ENCODE data around the gene THADA. TPM values are rescaled to one million over a fixed set of nuclear protein-coding genes. Genes with fewer than 3 reads are reported as not detected.
"Not testable (repeated sequence)": the region's sequence is repeated elsewhere in the genome, so short reads cannot be mapped to it uniquely, and the experiment has no call there.

Gene THADA
- total RNA-seq, 4 donors from 2014 or later = 26.2 to 58.3 (median 29.7) TPM

- H3K4me3 ChIP-seq = no peak overlapping the region
- H3K27me3 ChIP-seq = no peaks in the 10 kb centered on the region
- 89% methylated on average over 3 of the region's 3 CpGs for WGBS
- TF ChIP-seq CTCF (IDR thresholded peaks at IDR 0.05) = no peak
- TF ChIP-seq EP300 (IDR thresholded peaks at IDR 0.05) = no peak
- TF ChIP-seq POLR2A (IDR thresholded peaks at IDR 0.05) = no peak
- no peak for TF ChIP-seq POLR2AphosphoS5 (IDR thresholded peaks at IDR 0.05)
- no peaks in the 10 kb centered on the region for H3K36me3 ChIP-seq
- H3K4me1 ChIP-seq = peaks cover 16% of the 10 kb centered on the region
- no peak for DNase-seq (ENCODE audit: low spot score in 2 of 2)
- H3K27ac ChIP-seq = no peak overlapping the region
- H3K9me3 ChIP-seq = no peaks in the 10 kb centered on the region
Measured at GRCh38 chr2:43534569-43534968, 61.3 kb downstream of the THADA start.

GRCh38 chr2:43532572-43532971 lies 63.3 kb downstream of the THADA start:
- not testable (repeated sequence) for H3K9me3 ChIP-seq; H3K36me3 ChIP-seq; H3K4me3 ChIP-seq; H3K27me3 ChIP-seq; H3K27ac ChIP-seq; H3K4me1 ChIP-seq; DNase-seq (ENCODE audit: low spot score in 2 of 2)
- 94% methylated on average over 3 of the region's 3 CpGs for WGBS

GRCh38 chr2:43531251-43531650 lies 64.6 kb downstream of the THADA start:
- Histone ChIP-seq H3K4me1 (peaks cover 5% of the 10 kb centered on the region), H3K27ac (no peak overlapping the region), H3K27me3 (no peaks in the 10 kb centered on the region), H3K4me3 (no peak overlapping the region), H3K9me3 (no peaks in the 10 kb centered on the region), H3K36me3 (no peaks in the 10 kb centered on the region)
- no peak for DNase-seq (ENCODE audit: low spot score in 2 of 2)
- WGBS = 74% methylated on average over 3 of the region's 3 CpGs
- TF ChIP-seq CTCF (IDR thresholded peaks at IDR 0.05) (no peak), POLR2A (IDR thresholded peaks at IDR 0.05) (no peak), EP300 (IDR thresholded peaks at IDR 0.05) (no peak), POLR2AphosphoS5 (IDR thresholded peaks at IDR 0.05) (no peak)

GRCh38 chr2:43526994-43527393 lies 68.8 kb downstream of the THADA start:
- Histone ChIP-seq H3K4me3 (no peak overlapping the region), H3K36me3 (peaks cover 3% of the 10 kb centered on the region), H3K27me3 (no peaks in the 10 kb centered on the region), H3K4me1 (peaks cover 10% of the 10 kb centered on the region), H3K9me3 (no peaks in the 10 kb centered on the region), H3K27ac (no peak overlapping the region)
- no peak for DNase-seq (ENCODE audit: low spot score in 2 of 2)
- TF ChIP-seq POLR2A (IDR thresholded peaks at IDR 0.05) (no peak), EP300 (IDR thresholded peaks at IDR 0.05) (no peak), CTCF (IDR thresholded peaks at IDR 0.05) (no peak), POLR2AphosphoS5 (IDR thresholded peaks at IDR 0.05) (no peak)

- 100% methylated on average over 1 of the region's 1 CpG for WGBS
- H3K27ac ChIP-seq = no peak overlapping the region
- no peaks in the 10 kb centered on the region for H3K9me3 ChIP-seq
Measured at GRCh38 chr2:43525506-43525905, 70.3 kb downstream of the THADA start.

More at GRCh38 chr2:43525506-43525905, 70.3 kb downstream of the THADA start:
- Histone ChIP-seq H3K4me3 (no peak overlapping the region), H3K27me3 (no peaks in the 10 kb centered on the region), H3K4me1 (peaks cover 15% of the 10 kb centered on the region), H3K36me3 (peaks cover 3% of the 10 kb centered on the region)
- TF ChIP-seq POLR2A (IDR thresholded peaks at IDR 0.05) (no peak), CTCF (IDR thresholded peaks at IDR 0.05) (no peak)
- no peak for DNase-seq (ENCODE audit: low spot score in 2 of 2)

Data from suprapubic skin (tissue), 4 donors.